ENCODE data around the gene PPIL4. TPM values are rescaled to one million over a fixed set of nuclear protein-coding genes. Genes with fewer than 3 reads are reported as not detected.

PPIL4 gene
- total and polyA plus RNA-seq, 2 of the 13 experiments (the other 11 are each of a cell fraction or from before 2014, with no cell fraction given), result 5.5 to 46.0 TPM

DNA sequence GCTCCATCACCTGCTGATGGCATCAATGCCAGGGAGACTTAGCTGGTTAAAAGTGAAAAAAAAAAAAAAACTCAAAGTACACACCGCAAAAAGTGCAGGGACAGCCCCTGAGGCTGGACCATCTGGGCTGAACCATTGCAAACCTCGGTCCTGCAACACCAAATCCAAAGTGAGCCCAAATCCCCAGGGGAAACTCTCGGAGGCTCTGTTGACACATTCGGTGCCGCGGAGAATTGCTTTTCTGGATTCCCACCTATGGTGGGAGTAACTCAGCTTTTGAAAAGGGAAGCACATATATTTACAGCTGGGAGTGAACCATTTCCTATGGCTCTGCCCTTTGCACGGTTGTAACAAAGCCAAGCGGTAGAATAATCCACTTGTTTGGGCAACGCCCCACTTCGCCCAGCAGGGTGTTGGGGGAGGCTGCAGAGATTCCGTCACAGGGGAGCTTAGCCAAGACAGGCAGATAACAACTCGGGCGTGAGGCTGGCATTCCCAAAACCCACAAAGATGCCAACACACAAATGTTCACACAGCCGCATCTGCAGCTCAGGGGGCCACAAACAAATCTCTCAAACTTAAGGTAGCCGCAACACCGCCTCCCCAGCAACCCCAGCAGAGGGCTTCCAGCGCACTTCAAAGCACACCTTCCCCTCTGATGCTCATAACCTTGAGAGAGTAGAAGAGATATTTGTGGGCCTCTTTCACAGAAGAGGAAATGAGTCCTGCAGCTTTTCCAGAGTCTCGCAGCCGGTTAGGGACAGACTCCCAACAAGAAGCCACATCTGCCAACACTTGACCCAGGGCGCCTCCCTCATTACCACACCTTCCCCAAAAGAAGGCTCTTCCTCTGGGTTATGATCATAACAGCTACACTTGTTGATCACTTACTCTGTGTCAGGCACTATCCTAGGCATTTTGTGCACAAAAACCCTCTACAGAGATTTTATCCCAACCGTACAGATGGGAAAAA, 72.5 kb downstream of the PPIL4 start (continued):
- TF ChIP-seq, protein P1, sequence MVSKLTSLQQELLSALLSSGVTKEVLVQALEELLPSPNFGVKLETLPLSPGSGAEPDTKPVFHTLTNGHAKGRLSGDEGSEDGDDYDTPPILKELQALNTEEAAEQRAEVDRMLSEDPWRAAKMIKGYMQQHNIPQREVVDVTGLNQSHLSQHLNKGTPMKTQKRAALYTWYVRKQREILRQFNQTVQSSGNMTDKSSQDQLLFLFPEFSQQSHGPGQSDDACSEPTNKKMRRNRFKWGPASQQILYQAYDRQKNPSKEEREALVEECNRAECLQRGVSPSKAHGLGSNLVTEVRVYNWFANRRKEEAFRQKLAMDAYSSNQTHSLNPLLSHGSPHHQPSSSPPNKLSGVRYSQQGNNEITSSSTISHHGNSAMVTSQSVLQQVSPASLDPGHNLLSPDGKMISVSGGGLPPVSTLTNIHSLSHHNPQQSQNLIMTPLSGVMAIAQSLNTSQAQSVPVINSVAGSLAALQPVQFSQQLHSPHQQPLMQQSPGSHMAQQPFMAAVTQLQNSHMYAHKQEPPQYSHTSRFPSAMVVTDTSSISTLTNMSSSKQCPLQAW (CRISPR knock-in tag; IDR thresholded peaks at IDR 0.05), result peak; percentile 13; the same call in 1 of the 2 replicates
- peak; percentile 47; the same call in 1 of the 2 replicates for TF ChIP-seq HNF4A (CRISPR knock-in tag; IDR thresholded peaks at IDR 0.05)
- TF ChIP-seq, protein P2, sequence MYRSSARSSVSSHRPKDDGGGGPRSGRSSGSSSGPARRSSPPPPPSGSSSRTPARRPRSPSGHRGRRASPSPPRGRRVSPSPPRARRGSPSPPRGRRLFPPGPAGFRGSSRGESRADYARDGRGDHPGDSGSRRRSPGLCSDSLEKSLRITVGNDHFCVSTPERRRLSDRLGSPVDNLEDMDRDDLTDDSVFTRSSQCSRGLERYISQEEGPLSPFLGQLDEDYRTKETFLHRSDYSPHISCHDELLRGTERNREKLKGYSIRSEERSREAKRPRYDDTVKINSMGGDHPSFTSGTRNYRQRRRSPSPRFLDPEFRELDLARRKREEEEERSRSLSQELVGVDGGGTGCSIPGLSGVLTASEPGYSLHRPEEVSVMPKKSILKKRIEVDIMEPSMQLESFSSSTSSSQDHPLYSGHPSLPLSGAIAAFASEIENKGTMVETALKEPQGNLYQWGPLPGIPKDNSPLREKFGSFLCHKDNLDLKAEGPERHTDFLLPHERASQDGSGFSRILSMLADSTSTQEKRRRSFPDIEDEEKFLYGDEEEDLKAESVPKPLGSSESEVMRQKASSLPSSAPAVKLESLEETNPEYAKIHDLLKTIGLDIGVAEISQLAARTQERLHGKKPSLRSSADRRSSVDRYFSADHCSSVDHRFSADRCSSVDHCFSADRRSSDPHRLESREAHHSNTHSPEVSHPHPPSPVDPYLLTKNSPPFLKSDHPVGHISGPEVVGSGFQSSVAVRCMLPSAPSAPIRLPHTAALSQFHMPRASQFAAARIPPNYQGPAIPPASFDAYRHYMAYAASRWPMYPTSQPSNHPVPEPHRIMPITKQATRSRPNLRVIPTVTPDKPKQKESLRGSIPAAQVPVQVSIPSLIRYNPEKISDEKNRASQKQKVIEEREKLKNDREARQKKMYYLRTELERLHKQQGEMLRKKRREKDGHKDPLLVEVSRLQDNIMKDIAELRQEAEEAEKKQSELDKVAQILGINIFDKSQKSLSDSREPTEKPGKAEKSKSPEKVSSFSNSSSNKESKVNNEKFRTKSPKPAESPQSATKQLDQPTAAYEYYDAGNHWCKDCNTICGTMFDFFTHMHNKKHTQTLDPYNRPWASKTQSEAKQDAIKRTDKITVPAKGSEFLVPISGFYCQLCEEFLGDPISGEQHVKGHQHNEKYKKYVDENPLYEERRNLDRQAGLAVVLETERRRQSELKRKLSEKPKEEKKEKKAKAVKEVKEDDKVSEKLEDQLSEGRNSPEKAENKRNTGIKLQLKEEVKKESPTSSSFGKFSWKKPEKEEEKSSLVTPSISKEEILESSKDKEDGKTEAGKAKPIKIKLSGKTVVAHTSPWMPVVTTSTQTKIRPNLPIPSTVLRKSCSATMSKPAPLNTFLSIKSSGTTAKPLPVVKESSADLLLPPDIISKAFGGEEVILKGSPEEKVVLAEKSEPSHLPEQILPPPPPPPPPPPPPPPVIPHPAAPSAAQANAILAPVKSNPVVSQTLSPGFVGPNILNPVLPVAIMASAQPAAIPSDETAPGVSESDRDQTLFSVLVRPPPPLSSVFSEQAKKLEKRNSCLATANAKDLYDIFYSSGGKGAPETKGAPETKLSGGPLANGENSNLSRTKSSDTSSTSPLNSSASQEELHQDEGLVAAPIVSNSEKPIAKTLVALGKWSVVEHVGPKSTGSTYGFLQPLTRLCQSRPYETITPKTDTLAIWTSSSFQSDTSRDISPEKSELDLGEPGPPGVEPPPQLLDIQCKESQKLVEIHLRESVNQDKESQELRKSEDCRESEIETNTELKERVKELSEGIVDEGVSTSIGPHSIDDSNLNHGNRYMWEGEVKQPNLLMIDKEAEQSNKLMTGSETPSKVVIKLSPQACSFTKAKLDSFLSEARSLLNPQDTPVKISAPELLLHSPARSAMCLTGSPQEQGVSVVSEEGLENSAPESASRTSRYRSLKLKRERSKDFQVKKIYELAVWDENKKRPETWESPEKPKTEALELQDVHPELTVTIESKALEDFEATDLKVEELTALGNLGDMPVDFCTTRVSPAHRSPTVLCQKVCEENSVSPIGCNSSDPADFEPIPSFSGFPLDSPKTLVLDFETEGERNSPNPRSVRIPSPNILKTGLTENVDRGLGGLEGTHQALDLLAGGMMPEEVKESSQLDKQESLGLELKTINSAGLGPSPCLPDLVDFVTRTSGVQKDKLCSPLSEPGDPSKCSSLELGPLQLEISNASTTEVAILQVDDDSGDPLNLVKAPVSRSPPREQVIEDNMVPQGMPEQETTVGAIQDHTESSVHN (CRISPR knock-in tag; IDR thresholded peaks at IDR 0.05), result no peak
- TF ChIP-seq RARG (CRISPR knock-in tag; IDR thresholded peaks at IDR 0.05; ENCODE audit: low read depth), result no peak
- no peak for TF ChIP-seq SMAD9 (CRISPR knock-in tag; IDR thresholded peaks at IDR 0.05)
- no peak for TF ChIP-seq ZNF530 (CRISPR knock-in tag; IDR thresholded peaks at IDR 0.05; ENCODE audit: low read depth)
- 0 out of 4 replicates have a peak, but pooled peaks of 1 of the 2 experiments have one; percentile 7 for TF ChIP-seq EP300 (IDR thresholded peaks at IDR 0.05; ENCODE audit: low read depth in 2 of 2, low read length in 2 of 2)
- no peak for TF ChIP-seq EP300 (CRISPR knock-in tag; IDR thresholded peaks at IDR 0.05; ENCODE audit: borderline replicate concordance)
- TF ChIP-seq ZNF337 (CRISPR knock-in tag; IDR thresholded peaks at IDR 0.05; ENCODE audit: borderline replicate concordance, low read depth), result 0 out of 2 replicates have a peak, but pooled peaks have one; percentile 17
- TF ChIP-seq, protein P3, sequence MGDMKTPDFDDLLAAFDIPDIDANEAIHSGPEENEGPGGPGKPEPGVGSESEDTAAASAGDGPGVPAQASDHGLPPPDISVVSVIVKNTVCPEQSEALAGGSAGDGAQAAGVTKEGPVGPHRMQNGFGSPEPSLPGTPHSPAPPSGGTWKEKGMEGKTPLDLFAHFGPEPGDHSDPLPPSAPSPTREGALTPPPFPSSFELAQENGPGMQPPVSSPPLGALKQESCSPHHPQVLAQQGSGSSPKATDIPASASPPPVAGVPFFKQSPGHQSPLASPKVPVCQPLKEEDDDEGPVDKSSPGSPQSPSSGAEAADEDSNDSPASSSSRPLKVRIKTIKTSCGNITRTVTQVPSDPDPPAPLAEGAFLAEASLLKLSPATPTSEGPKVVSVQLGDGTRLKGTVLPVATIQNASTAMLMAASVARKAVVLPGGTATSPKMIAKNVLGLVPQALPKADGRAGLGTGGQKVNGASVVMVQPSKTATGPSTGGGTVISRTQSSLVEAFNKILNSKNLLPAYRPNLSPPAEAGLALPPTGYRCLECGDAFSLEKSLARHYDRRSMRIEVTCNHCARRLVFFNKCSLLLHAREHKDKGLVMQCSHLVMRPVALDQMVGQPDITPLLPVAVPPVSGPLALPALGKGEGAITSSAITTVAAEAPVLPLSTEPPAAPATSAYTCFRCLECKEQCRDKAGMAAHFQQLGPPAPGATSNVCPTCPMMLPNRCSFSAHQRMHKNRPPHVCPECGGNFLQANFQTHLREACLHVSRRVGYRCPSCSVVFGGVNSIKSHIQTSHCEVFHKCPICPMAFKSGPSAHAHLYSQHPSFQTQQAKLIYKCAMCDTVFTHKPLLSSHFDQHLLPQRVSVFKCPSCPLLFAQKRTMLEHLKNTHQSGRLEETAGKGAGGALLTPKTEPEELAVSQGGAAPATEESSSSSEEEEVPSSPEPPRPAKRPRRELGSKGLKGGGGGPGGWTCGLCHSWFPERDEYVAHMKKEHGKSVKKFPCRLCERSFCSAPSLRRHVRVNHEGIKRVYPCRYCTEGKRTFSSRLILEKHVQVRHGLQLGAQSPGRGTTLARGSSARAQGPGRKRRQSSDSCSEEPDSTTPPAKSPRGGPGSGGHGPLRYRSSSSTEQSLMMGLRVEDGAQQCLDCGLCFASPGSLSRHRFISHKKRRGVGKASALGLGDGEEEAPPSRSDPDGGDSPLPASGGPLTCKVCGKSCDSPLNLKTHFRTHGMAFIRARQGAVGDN (CRISPR knock-in tag; IDR thresholded peaks at IDR 0.05), result peak; percentile 39
- no peak for TF ChIP-seq GABPB1 (CRISPR knock-in tag; IDR thresholded peaks at IDR 0.05)
